Thoracic aorta (tissue), 2 donors: Measurements from ENCODE around the gene HBA2. TPM values are rescaled to one million over a fixed set of nuclear protein-coding genes. Genes with fewer than 3 reads are reported as not detected.
"Not testable (repeated sequence)": the region's sequence is repeated elsewhere in the genome, so short reads cannot be mapped to it uniquely, and the experiment has no call there.

Experiments used
- ATAC-seq: fragments of 150-250 bp; one replicate; pipeline ENCODE4 v1.8.0; 2017; ENCODE audit warnings: low read depth; ENCODE audit not compliant: insufficient number of reproducible peaks, low FRiP score
- DNase-seq: peaks from one replicate; pipeline ENCODE4 v3.0.0-alpha.2; 2020; ENCODE audit warnings: low spot score
- H3K27ac ChIP-seq, 2 donors: fragments of 200-600 bp; sonication (generic); 1 replicate in 1 of 2; 2 replicates in 1 of 2; pipeline ENCODE4 v1.5.1; 2016; ENCODE audit warnings: mild to moderate bottlenecking in 2 of 2, moderate library complexity in 2 of 2
- H3K27me3 ChIP-seq: fragments of 200-600 bp; sonication (generic); replicated peaks from 2 replicates; pipeline ENCODE4 v1.6.0; 2016; ENCODE audit warnings: mild to moderate bottlenecking; ENCODE audit not compliant: insufficient read depth
- H3K36me3 ChIP-seq: fragments of 200-600 bp; sonication (generic); one replicate; pipeline ENCODE4 v1.5.1; 2016
- H3K4me1 ChIP-seq, 2 donors: fragments of 200-600 bp; sonication (generic); 1 replicate in 1 of 2; 2 replicates in 1 of 2; pipeline versions ENCODE4 v1.5.1 to v1.6.0; 2016; ENCODE audit warnings: low read depth in 2 of 2, mild to moderate bottlenecking in 1 of 2; ENCODE audit not compliant: control insufficient read depth in 1 of 2
- H3K4me3 ChIP-seq: fragments of 200-600 bp; sonication (generic); 2 replicates; pipeline ENCODE4 v1.5.1; 2016; ENCODE audit warnings: mild to moderate bottlenecking
- H3K9me3 ChIP-seq: fragments of 200-600 bp; sonication (generic); 2 replicates; pipeline ENCODE4 v1.5.1; 2016
- total RNA-seq, 2 donors: library from RNA; depleted of rRNA; stranded (reverse); fragments of >200 nt; gene quantifications; one replicate each; pipeline versions ENCODE4 v1.1.0 to v1.2.3, GENCODE V29; 2016
- TF ChIP-seq, protein P1 (sequence below): fragments of 200-600 bp; sonication (generic); IDR thresholded peaks from one replicate; pipeline ENCODE4 v1.5.1; 2019; ENCODE audit warnings: antibody characterized with exemption

HBA2 gene
- total RNA-seq: 100 to 1,000 TPM in 1 of 2 donors, 10 to 100 TPM in 1; 47.9 to 433 TPM

GRCh38 chr16:172374-172941 is at the start of gene HBA2:
TSS of gene HBA2 (plus strand) at chr16:172876. CDS start at chr16:172913, 37 bp downstream.
- H3K9me3 ChIP-seq, H3K27ac ChIP-seq, H3K36me3 ChIP-seq, H3K4me3 ChIP-seq, DNase-seq, H3K4me1 ChIP-seq, ATAC-seq: not testable (repeated sequence)
- H3K27me3 ChIP-seq: peaks cover 13% of the 10 kb centered on the region

- DNase-seq, H3K27ac ChIP-seq, H3K4me3 ChIP-seq, H3K9me3 ChIP-seq, ATAC-seq, H3K36me3 ChIP-seq, H3K4me1 ChIP-seq, H3K27me3 ChIP-seq: not testable (repeated sequence)
Measured at GRCh38 chr16:123558-124350, 48.9 kb upstream of the HBA2 start.

DNA sequence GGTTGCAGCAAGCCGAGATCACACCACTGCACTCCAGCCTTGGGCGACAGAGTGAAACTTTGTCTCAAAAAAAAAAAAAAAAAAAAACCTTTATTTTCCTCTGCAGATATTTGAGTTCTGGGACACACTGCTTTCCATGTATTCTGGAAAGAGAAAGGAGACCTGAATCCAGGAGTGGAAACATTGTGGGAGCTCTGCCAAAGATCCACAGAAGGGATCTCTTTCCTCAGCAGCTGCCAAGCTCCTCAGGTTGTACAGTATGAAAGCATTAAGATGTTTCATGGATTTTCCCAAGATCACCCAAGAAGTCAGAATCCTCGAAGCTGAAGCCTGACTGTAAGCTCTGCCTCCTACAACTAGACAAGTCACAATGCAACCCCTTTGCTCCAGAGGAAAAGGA is 47.7 kb upstream of the HBA2 start:
- Histone ChIP-seq H3K36me3 (no peaks in the 10 kb centered on the region), H3K4me3 (no peak overlapping the region), H3K27ac (no peak overlapping the region), H3K9me3 (no peaks in the 10 kb centered on the region), H3K27me3 (no peaks in the 10 kb centered on the region), H3K4me1 (peaks cover 0 to 4% of the 10 kb centered on the region in 2 donors)
- ATAC-seq (no peak), DNase-seq (no peak)
- TF ChIP-seq, protein P1, sequence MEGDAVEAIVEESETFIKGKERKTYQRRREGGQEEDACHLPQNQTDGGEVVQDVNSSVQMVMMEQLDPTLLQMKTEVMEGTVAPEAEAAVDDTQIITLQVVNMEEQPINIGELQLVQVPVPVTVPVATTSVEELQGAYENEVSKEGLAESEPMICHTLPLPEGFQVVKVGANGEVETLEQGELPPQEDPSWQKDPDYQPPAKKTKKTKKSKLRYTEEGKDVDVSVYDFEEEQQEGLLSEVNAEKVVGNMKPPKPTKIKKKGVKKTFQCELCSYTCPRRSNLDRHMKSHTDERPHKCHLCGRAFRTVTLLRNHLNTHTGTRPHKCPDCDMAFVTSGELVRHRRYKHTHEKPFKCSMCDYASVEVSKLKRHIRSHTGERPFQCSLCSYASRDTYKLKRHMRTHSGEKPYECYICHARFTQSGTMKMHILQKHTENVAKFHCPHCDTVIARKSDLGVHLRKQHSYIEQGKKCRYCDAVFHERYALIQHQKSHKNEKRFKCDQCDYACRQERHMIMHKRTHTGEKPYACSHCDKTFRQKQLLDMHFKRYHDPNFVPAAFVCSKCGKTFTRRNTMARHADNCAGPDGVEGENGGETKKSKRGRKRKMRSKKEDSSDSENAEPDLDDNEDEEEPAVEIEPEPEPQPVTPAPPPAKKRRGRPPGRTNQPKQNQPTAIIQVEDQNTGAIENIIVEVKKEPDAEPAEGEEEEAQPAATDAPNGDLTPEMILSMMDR: no peak

- no peak for ATAC-seq
- TF ChIP-seq, protein P1: no peak
- H3K9me3 ChIP-seq: no peaks in the 10 kb centered on the region
Measured at GRCh38 chr16:129075-129474, 43.6 kb upstream of the HBA2 start.

DNA sequence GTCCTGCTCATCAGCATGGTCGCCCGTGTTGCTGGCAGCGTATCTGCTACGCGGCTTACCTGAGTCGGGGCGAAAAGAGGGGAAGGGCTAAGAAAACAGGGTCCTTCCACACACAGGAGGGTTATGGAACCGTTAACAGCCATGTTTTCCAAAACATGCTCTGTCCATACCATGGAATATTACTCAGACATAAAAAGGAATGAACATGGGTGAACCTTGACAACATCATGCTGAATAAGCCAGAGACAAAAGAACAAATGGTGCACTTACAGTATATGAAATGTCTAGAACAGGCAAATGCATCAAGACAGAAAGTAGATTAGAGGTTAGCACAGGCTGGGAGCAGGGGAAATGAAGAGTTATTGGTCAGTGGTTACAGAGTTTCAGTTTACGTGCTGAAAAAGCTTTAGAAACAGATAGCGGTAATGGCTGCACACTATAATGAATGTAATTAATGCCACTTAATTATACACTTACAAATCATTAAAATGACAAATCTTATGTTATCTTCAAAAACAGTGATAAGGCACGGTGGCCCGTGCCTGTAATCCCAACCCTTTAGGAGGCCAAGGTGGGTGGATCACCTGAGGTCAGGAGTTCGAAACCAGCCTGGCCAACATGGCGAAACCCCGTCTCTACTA is 42.0 kb upstream of the HBA2 start:
- Histone ChIP-seq H3K27ac (no peak overlapping the region), H3K4me1 (no peaks in the 10 kb centered on the region), H3K36me3 (no peaks in the 10 kb centered on the region), H3K4me3 (no peak overlapping the region), H3K27me3 (no peaks in the 10 kb centered on the region), H3K9me3 (no peaks in the 10 kb centered on the region)
- DNase-seq (no peak), ATAC-seq (no peak)
- TF ChIP-seq, protein P1: no peak

More at GRCh38 chr16:129075-129474, 43.6 kb upstream of the HBA2 start:
- no peaks in the 10 kb centered on the region for H3K4me1 ChIP-seq
- no peaks in the 10 kb centered on the region for H3K36me3 ChIP-seq
- H3K27me3 ChIP-seq: no peaks in the 10 kb centered on the region
- no peak overlapping the region for H3K27ac ChIP-seq
- no peak overlapping the region for H3K4me3 ChIP-seq
- no peak for DNase-seq

DNA sequence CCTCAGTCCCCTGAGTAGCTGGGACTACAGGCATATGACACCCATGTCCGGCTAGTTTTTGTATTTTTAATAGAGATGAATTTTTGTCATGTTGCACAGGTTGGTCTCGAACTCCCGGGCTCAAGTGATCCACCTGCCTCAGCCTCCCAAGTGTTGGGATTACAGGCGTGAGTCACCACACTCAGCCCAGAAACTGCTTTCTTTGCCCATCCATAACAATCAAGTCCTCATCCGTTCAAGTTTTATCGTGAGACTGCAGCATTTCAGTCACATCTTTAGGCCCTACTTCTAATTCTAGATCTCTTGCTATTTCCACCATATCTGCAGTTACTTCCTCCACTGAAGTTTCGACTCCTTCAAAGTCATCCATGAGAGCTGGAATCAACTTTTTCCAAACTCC is 40.6 kb upstream of the HBA2 start:
- Histone ChIP-seq H3K4me3 (no peak overlapping the region), H3K27me3 (no peaks in the 10 kb centered on the region), H3K9me3 (no peaks in the 10 kb centered on the region), H3K27ac (no peak overlapping the region), H3K4me1 (peaks cover 0 to 2% of the 10 kb centered on the region in 2 donors), H3K36me3 (no peaks in the 10 kb centered on the region)
- DNase-seq (no peak), ATAC-seq (no peak)
- TF ChIP-seq, protein P1: no peak
